ENCODE results near the gene SIPA1L2.

SIPA1L2 gene

DNA sequence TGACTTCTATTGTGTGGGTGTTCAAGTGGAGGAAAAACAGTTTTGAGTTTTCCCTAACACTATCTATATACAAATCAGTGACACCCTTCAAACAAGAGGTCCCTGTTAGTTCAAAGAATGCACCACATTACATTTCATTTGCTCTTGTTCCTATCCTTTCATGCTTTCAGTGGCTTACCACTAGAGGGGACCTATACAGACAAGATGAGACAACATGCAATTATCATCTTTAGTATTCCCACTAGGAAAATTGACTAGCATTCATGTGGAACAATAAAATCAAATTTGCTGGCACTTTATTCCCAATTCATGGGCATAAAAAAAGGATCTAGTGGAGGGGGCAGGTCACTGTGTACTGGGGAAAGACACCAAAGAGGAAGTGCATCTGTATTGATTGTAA lies 13.3 kb upstream of the SIPA1L2 start:
- no peak for DNase-seq (ENCODE audit: low read depth in 2 of 2)

DNA sequence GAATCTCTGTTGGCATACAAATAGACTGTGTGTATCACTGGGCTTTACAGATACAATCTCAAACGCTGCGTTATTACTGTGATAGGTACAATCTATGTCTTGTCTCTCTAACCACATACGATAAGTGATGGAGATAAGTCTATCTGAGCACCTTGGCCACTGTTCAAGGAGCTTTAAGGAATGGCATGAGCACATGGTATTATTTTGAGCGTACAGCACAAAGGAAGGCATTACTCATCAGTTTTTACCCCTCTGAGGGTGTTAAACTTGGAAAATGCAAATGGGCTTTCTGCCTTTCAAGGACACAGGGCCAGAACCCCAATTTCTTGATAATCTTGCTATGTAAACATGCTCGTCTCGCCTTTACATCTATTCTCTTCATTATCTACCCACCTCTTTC lies 11.6 kb upstream of the SIPA1L2 start:
- DNase-seq (ENCODE audit: low read depth in 2 of 2) = no peak

DNA sequence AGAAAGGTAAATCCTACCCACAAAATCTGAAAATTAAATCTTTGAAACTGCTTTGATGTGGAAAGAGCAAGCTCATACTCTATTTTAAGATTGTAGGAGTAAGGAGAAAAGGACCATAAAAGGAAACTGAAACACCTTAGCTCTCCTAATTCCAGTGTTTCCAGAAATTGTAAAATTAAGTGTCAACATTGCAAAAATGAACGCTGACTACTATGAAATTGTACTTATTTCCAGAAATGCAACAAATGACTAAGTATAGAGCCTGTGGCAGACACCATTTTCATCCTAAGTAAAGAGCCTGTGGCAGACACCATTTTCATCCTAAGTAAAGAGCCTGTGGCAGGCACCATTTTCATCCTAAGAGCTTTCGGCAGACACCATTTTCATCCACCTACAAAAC lies 6.9 kb upstream of the SIPA1L2 start:
- no peak for DNase-seq (ENCODE audit: low read depth in 2 of 2)

DNA sequence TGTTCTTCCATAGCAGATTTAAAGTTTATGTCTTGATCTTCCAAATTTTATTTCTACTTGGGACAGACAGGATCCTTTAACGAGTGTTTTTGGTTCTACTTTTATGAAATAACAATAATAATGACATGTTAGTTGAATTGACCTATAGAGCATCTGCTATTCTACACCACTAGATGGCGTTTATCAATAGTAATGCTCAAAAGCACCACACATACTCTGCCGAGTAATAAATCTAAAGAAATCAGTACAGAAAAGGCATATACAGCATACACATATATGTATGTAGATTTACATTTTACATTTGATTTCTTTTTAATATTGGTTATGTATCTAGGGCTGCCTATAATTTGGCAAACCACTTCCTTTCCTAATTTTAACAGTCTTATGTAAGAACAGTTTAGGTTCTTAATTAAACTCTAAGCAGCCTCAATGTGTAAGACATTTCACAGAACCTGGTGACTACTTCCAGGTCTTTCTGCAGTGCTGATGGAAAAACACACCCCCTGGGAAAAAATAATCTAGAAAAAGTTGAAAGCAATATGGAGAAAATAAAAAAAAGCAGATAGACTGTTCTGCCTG lies 5.9 kb upstream of the SIPA1L2 start:
- no peak for DNase-seq (ENCODE audit: low read depth in 2 of 2)

DNA sequence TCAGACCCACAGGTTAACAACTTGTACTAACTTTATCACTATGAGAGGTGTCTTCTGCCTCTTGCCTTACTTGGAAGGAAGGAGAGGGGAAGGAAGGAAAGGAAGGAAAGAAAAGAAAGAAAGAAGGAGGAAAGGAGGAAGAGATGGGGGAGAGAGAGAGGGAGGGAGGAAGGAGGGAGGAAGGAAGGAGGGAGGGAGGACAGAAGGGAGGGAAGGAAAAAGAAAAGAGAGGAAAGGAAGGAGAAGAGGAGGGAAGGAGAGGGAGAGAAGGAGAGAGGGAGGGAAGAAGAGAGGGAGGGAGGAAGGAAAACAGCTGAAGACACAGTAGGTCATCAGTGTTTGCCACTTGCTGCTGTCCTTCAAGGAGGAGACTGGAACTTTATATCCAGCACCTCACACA lies 5.3 kb upstream of the SIPA1L2 start:
- DNase-seq (ENCODE audit: low read depth in 2 of 2) = no peak

DNA sequence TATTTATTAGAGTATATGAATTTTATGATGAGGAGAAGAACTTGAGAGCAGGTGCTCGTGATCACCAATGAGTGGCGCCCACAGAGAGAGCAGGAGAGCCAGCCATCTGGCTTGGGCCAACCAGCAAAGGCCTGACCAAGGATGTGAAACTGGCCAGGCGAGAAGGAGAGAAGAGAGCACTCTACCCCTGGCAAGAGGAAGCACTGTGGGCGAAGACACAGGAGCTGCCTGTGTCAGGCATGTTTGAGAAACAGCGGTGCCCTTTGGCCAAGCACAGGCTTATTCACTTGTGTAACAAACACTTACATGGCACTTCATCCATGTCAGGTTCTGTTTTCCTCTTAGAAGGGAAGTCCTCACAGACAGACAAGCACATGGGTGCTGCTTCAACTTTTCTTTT lies 4.2 kb upstream of the SIPA1L2 start:
- no peak for DNase-seq (ENCODE audit: low read depth in 2 of 2)

DNA sequence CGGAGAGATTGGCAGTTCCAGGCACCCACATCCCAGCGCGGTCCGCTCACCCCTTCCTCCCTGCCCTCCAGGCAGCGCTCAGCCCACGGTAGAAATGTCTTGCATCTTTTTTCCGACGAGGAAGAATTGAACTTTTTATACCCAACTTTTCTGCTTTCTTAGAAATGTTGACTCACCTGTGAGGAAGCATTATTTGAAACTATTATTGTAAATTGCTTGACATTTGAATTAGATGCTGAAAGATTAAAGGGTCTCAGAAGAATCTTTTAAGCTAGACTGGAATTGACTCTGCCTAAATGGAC lies 912 bp upstream of the SIPA1L2 start:
- DNase-seq (ENCODE audit: low read depth in 2 of 2) = no peak

DNA sequence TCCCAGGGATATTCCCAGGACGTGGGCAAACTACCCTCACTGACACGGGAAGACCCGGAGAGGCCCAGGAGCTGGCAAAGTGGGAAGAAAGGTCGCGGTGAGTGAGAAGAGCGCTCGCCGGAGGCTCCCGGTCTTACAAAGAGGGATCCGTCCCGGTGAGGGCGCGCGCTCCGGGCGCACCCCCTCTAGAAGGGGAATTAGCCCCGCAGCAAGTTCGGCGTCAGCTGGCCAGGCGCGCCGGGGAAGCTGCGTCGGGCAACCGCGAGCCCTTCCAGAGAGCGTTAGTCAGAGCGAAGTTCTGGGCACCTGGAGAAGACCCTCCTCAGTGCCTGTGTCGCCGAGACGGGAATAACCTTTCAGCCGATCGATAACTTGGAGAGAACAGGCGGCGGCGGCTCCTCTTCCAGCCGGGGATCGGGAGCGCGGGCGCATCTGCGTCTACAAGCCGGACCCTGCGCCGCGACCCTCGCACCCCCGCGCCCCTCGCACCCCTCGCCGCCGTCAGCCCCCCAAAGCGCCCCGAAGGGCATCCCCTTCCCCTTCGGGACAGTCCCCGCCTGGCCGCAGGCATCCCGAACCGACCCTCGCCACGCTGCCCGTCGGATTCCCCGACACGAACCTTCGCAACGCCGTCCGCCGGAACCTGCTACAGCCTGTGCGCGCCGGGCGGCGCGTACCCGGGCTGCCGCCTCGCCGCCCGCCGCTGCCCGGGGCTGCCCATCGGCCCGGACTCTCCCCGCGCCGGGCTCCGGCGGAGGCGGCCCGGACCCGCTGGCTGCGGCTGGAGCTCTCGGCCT lies 485 bp downstream of the SIPA1L2 start:
- no peak for DNase-seq (ENCODE audit: low read depth in 2 of 2)

DNA sequence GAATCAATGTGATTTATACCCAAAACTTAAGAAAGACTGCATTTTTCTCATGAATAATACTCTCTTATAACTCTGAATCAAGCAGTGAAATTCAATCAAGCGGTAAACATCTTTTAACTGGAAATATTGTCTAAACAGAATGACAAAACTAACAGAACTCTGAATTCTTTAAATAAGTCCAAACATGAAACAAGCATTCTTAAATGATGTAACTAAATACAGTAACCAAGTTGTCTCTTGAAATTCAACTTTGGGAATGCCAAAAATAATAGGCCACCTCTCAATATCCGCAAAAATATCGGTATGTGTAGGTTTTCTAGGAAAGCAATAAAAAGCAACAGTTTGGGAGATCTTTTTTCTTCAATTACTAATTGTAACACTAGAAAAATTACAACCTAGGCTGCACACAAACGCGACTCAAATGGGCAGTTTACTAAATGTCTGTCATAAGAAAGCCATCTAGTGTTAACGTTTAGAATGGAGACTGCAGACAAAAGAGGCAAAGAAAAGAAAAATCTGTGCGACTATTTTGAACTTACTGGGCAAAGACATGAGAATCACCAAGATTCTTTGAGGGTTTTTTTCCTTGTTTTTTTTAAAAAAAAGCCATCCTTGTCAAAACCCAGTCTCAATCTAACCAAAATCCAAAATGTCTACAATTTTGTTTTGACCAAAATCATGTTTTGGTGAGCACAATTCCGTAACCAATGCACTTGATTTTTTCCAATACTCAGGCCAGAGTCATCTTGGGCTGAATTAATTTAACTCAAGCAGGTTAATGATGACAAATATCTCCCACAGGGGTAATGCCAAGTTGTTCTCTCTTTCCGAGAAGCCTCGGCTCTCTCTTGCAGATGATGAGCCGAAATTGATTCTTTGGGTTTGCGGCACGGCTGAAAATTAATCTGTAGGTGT lies 1.3 kb downstream of the SIPA1L2 start:
- DNase-seq (ENCODE audit: low read depth in 2 of 2) = peak in 1 of 2 experiments; percentile 15

DNA sequence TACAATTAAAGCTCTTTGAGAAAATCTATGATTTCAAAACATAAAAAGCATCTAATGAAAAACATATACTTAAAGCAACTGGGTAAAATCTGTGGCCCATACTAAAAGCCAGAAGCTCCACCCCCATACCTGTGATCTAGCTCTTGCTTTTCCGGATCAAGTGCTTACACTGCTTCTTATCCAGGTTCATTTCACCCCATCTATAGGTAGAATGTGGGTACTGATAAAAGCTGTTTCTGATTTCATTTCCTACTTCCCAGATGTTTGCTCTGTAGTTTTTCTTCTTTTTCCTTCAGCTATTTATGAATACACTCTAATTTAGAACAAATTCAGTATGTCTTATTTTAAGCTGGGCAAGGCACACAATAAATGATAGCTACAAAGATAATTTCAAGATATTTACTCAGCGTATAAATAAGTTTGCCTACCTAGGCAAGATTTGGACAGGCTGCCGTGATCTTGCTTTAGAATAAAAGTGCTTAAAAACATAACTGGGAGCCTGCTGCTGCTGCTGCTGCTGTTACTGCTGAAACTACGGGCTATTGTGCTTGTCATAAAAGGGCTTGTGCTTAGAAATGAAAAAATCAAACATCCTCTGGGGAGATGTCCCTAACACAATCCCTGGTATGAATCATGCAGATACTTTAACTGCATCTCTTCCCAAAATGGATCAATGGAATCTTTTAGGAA lies 2.1 kb downstream of the SIPA1L2 start:
- DNase-seq (ENCODE audit: low read depth in 2 of 2) = no peak

DNA sequence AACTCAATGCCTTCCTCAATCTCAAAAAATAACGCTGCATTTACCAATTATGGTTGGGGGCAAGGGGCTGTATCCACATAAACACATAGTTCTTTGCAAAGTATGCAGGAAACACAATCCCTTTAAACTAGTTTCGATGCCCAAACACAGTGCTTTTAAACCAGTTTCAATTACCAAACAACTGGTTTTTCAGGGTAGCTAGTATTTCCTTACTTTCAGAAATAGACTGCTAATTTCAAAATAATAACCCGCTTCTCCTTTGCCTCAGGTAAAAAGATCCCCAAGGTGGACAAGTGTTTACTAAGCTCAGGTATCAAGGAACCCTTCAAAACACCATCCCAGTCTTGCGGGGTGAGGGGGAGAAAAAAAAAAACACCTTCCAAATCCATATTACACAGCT lies 2.8 kb downstream of the SIPA1L2 start:
- DNase-seq (ENCODE audit: low read depth in 2 of 2) = no peak

DNA sequence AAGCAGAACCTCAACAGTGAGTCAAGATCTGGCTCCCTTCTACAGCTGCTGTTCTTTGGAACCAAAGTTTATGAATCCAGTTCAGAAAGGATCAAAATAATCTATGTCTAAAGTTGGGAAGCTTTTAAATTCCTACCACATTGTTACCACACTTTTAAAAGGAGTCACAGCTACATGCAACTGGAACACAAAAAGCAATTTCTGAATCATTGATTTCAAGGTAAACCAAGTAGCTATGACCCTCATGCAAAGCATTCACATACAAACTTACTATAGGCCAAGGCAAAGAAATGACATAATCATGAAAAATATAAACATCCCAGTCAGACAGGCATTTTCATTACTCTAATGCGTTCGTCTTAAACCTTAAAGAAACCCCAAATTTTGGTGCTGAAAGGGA lies 3.5 kb downstream of the SIPA1L2 start:
- DNase-seq (ENCODE audit: low read depth in 2 of 2) = no peak

DNA sequence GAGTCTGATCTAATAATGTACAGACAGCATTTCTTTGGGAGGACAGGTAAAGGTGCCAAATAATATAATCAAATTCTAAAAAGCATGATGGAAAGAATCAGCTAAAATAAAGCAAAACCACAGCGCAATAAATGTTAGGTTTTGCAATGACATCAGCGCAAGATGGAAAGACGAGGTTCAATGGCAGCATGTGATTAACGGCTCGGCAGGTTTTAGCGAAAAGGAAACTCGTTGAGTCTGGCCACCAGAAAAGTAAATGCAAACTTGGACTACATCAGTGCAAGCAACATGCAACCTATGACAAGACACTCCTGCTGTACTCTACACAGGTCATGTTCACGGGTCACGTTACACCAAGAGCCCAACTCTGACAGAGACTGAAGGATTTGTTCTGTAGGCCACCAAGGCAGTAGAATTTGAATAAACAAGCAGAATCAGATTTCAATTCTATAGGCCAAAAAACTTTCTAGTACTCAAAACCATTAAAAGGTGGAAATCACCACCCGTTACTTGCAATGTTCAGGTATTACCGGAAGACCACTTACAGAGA lies 4.5 kb downstream of the SIPA1L2 start:
- DNase-seq (ENCODE audit: low read depth in 2 of 2) = no peak

DNA sequence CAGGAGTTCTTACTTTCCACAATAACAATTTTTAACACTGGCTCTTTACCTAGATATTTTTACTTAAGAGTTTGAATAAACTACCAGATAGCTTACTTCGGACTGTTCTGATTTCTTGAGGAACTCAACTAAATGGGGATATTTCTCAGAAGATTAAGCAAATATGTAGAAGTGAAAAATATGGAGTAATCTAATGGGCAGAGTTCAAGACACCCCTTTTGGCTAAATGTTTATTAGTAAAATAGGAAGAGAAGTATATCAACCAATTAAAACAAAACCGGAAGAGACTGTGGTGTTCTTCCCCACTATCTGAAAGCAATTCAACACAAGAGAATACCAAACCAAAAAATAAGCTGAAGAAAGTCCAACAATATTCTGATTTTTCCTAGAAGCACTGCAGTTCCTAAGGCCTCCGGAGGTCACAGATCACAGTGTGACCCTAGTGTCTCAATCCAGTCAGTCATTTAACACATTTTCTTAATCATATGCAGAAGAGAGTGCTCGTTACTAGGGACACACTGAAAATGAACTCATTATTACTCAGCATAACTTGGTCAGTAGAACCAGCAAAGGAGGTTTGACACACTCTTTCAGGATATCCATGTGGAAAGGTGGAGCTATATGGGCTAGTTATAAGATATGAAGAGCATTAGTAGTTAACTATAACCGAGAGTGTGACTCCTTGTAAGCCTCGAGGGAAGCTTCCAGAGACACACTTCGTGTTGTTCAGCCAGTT lies 5.2 kb downstream of the SIPA1L2 start:
- no peak for DNase-seq (ENCODE audit: low read depth in 2 of 2)

DNA sequence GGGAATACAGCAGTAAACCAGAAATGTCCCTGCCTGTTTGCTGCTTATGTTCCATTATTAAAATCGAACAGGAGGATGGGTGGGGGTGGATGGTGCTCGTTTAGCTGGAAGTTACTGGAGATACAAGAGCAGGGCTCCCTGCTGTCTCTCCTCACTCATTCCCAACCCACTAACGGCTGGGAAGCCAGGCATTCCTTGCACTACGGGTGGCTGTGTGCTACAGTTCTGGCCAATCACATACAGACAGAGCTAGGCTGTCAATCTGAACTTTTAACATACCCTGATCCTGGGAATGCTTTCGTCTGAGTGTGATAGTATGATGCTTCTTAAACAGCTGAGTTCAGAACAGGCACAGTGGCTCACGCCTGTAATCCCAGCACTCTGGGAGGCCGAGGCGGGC lies 7.0 kb downstream of the SIPA1L2 start:
- no peak for DNase-seq (ENCODE audit: low read depth in 2 of 2)

DNA sequence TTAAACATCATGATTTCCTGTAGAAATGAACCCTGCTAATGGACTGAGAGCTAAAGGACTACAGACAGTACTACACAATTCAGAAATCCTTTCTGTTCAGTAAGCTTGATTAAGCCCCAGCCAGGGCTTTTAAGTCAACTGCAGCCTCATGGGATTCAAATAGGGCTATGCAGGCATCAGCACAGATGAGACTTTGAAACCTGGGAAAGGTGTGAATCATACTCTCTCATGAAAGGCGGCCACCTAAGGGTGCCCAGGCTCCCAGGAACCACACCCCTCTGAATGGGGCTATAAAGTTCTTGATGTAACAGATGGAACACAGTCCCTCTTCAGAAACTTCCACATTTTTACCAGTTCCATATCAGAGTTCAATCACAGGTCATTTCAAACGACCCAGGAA lies 7.6 kb downstream of the SIPA1L2 start:
- DNase-seq (ENCODE audit: low read depth in 2 of 2) = no peak

DNA sequence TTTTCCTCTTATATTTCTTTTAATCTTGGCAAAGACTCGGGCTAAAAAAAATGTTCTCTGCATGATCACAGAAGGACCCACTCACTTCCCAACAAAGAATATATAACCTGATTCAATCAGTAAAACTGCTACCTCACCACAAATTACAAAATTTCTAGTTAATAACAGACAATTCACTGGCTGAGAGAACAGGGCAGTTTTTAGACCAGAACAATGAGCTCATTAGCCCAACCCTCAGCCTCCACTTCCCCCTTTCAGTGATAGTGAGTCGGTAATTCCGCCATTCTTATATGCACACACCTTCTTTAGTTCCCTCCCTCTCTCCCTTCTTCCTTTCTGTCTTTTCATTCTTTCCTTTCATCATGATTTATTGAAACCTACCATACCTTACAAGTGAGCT lies 8.9 kb downstream of the SIPA1L2 start:
- no peak for DNase-seq (ENCODE audit: low read depth in 2 of 2)

DNA sequence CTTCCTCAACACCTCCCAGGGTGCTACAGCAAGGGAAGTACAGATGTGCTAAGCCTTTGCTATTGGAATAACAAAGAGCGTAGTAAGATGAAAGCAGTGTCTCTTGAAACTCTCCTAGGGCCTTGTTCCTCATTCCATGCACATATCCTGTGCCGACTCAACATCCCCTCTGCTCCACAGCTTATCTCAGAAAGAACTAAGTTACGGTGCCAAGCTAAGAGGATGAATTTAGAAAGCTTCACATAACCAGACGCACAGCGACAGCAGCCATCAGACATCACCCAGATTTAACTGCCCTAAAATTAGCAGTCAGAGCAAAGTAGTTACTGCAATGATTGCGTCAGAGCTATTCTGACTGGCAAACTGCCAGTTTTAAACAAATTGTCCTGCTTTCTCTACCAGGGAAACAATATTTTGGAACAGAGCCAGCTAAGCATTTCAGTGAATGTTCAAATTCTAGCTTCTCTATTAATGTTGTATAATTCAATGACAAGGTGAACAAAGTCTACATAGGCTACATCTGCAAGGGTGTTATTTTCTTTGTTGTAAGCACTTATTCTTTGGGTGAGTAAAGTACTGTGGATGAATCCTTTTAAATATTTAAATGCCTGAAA lies 9.5 kb downstream of the SIPA1L2 start:
- DNase-seq (ENCODE audit: low read depth in 2 of 2) = peak; percentile 39 to 46

DNA sequence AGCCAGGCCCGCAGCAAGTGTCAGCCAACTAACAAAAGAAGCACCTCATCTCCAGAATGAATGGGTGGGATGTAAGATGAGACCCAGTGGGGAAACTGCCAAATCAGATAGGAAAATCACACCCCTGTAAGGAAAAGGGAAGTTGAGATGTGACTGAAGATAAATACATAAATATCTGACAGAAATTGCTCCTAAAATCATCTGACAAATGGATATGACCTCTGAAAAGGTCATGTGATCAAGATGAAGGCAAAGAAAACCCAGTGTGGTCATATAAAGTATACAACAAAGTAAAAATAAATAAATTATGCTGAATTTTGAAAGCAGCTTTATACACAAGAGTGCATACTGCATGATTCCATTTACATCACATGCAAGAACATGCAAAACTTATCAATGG lies 12.7 kb downstream of the SIPA1L2 start:
- DNase-seq (ENCODE audit: low read depth in 2 of 2) = no peak

DNA sequence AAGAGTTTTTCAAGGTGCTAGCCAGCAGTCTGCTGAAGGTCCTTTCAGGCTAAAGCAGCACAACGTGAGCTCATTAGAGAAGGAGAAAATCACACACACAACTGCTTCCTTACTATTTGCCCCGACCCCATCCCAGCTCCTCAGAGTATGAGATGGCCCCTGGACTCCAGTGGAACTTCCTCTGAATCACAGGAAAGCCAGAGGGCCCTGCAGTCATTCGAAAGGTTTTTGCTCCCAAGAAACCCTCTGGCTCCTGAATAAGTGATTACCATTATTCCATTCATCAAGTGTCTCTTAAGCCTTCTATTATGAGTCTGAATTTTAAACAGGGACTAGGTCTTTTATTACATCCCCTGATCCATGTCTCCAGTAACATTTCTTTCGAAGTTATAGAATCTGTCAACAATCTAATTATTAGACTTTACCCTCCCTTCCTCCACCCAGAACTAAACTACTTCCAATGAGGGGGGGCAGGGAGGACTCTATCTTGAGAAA lies 14.6 kb downstream of the SIPA1L2 start:
- no peak for DNase-seq (ENCODE audit: low read depth in 2 of 2)

DNA sequence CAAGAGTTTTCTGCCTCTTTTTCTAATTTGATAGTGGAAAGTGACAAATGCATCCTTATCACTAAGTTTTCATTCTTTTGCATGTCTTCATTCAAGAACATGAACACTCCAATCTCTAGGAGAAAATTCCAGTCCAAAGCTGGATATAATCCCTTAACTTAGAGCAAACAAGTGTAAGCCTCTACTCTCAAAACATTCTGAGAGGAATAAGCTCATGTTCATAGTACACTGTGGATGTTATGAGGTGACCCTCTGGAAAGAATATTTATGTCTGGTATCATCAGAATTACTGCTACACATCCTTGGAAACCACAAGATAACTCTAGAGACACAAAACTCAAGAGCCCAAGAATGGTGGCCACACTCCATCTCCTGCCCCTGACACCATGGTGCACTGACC lies 15.1 kb downstream of the SIPA1L2 start:
- no peak for DNase-seq (ENCODE audit: low read depth in 2 of 2)
